Psoas muscle (tissue), 8 donors: ENCODE measurements around the gene GABPB1. TPM values are rescaled to one million over a fixed set of nuclear protein-coding genes. Genes with fewer than 3 reads are reported as not detected.

Experiments used
- ATAC-seq, 4 donors: fragments of 200-7000 bp; cut with Tn5 transposase; one replicate each; pipeline ENCODE4 v1.9.1; 2020; ENCODE audit warnings: moderate library complexity in 3 of 4, mild to moderate bottlenecking in 2 of 4
- DNase-seq, 2 donors: peaks; one replicate each; pipeline ENCODE4 v3.0.0-alpha.2; 2020
- H3K27ac ChIP-seq: fragments of 200-600 bp; one replicate; pipeline ENCODE4 v1.8.0; 2022
- H3K27me3 ChIP-seq, 3 donors: fragments of 200-600 bp in 1 of 3; one replicate each; pipeline versions ENCODE4 v1.6.1 to v1.8.0; 2013 to 2022; ENCODE audit warnings: low read length in 2 of 3, mild to moderate bottlenecking in 2 of 3, moderate library complexity in 1 of 3; ENCODE audit not compliant: insufficient read depth in 3 of 3
- H3K36me3 ChIP-seq, 2 donors: fragments of 200-600 bp in 1 of 2; one replicate each; pipeline versions ENCODE4 v1.6.1 to v1.8.0; 2013 to 2022; ENCODE audit warnings: low read depth in 1 of 2, mild to moderate bottlenecking in 1 of 2, moderate library complexity in 1 of 2; ENCODE audit not compliant: insufficient read depth in 1 of 2
- H3K4me1 ChIP-seq: fragments of 200-600 bp; one replicate; pipeline ENCODE4 v1.8.0; 2022
- H3K4me3 ChIP-seq: fragments of 200-600 bp; one replicate; pipeline ENCODE4 v1.8.0; 2022; ENCODE audit warnings: mild to moderate bottlenecking
- H3K9me3 ChIP-seq: fragments of 200-600 bp; one replicate; pipeline ENCODE4 v1.8.0; 2022
- WGBS, 3 donors: extraction: QIAGEN DNeasy Blood & Tissue Kit; methylation state at CpG; one replicate each; pipeline versions ENCODE4 v1.1.6 to v1.1.7; 2013; 5-methylcytosine and 5-hydroxymethylcytosine counted together
- intact Hi-C, 2 donors: fragments of 100-400 bp; cut with DNase I; formaldehyde crosslinking; loops; one replicate each; pipeline versions ENCODE4 v1.11.0 to v1.14.2; 2022
- polyA plus RNA-seq, 3 donors: library from polyadenylated mRNA; stranded (reverse); fragments of 200-250 nt; gene quantifications; one replicate each; pipeline ENCODE4 v1.2.3, GENCODE V29; 2013
- total RNA-seq, 4 donors: library from RNA; stranded (reverse); fragmentation: NEBNext Ultra II Directional in 2 of 4; extraction: Animal tissue kit (Norgen Biotek cat#: 25700) in 2 of 4; gene quantifications; one replicate each; pipeline versions ENCODE4 v1.2.1 to v1.2.4, GENCODE V29; 2021 to 2023
- TF ChIP-seq, protein P1 (sequence below): fragments of 200-600 bp; IDR thresholded peaks from one replicate; pipeline ENCODE4 v1.8.0; 2022; ENCODE audit warnings: antibody characterized with exemption
- donor health status: healthy with polysubstance abuse.
- donor health status: DM: no; HTN: no; CAD: no; lungs with moderate emphysema.
- donor health status: Bipolar disorder and iron deficiency.
- donor health status: healthy.
- donor health status: DM: yes; HTN: yes; CAD: no.
- donor health status: DM: no; HTN: no; CAD: no.
- donor health status: DM: no; HTN: no; CAD: no.
- donor health status: DM: yes; HTN: yes; CAD: no.

The GABPB1 gene
- total and polyA plus RNA-seq, 7 donors = 5.0 to 16.7 (median 6.6) TPM

DNA sequence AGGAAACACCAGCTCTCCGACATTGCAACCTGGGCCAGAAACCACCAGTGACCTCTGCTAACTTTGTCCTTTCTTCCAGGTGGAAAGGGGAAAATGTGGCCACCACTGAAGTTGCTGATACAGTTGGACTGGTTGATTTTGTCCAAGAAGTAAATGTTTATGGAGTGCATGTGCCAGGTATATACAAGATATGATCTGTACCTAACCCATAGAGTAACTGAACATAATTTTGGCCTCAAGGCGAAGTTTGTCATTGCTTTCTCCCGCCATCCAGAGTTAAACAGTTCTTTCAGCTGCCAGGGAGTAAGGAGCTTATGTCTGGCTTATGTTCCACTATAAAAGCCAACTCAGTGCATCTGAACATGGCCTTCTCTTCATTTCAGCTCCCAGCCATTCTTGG lies 126.1 kb downstream of the GABPB1 start:
- Histone ChIP-seq H3K9me3 (no peaks in the 10 kb centered on the region), H3K27me3 (no peaks in the 10 kb centered on the region), H3K36me3 (no peaks in the 10 kb centered on the region), H3K4me1 (no peaks in the 10 kb centered on the region), H3K4me3 (no peak overlapping the region), H3K27ac (no peak overlapping the region)
- intact Hi-C loops = no loop called here
- TF ChIP-seq, protein P1, sequence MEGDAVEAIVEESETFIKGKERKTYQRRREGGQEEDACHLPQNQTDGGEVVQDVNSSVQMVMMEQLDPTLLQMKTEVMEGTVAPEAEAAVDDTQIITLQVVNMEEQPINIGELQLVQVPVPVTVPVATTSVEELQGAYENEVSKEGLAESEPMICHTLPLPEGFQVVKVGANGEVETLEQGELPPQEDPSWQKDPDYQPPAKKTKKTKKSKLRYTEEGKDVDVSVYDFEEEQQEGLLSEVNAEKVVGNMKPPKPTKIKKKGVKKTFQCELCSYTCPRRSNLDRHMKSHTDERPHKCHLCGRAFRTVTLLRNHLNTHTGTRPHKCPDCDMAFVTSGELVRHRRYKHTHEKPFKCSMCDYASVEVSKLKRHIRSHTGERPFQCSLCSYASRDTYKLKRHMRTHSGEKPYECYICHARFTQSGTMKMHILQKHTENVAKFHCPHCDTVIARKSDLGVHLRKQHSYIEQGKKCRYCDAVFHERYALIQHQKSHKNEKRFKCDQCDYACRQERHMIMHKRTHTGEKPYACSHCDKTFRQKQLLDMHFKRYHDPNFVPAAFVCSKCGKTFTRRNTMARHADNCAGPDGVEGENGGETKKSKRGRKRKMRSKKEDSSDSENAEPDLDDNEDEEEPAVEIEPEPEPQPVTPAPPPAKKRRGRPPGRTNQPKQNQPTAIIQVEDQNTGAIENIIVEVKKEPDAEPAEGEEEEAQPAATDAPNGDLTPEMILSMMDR = no peak
- DNase-seq (no peak), ATAC-seq (no peak)
- WGBS, 3 donors = 82 to 88% (median 87%) methylated on average over 3 of the region's 3 CpGs

DNA sequence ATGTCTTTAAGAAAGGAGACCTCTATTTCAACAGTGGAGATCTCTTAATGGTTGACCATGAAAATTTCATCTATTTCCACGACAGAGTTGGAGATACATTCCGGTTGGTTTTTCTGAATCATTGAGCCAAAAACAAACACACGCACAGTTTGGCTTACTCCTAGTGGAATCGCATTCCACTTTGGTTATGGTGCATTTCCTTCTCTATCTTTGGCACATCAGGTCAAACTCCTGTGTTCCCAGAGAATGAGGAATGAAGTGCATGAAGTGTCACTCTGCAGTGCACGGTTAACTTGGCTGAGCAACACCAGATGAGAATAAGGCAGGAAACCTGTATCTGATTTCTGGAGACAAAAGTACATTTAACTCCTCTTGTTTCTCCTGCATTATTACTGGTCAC lies 127.9 kb downstream of the GABPB1 start:
- H3K36me3 ChIP-seq = no peaks in the 10 kb centered on the region
- H3K27me3 ChIP-seq = peaks cover 0 to under 1% (median 0%) of the 10 kb centered on the region in 3 donors
- H3K9me3 ChIP-seq = no peaks in the 10 kb centered on the region
- H3K27ac ChIP-seq = no peak overlapping the region
- no peaks in the 10 kb centered on the region for H3K4me1 ChIP-seq
- TF ChIP-seq, protein P1 = no peak
- ATAC-seq (no peak), DNase-seq (no peak)
- intact Hi-C loops = no loop called here
- 21 to 40% (median 36%) methylated on average over 5 of the region's 5 CpGs for WGBS, 3 donors
- H3K4me3 ChIP-seq = no peak overlapping the region

DNA sequence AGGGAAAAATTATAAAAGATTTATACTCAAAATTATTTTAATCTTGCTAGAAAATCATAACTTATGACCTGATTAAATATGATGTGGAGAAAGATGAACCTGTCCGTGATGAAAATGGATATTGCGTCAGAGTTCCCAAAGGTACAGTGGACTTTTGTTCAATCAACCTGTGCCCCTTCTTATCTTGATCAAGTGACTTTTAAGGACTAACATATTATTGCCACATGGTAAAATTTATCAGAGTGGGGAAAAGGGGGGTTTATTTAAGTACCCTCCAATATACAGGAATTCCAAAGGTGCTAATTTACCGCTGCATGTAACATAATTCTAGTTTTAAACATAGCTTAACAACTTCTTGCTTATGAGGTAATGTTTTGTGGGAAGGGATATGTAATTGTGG lies 129.1 kb downstream of the GABPB1 start:
- TF ChIP-seq, protein P1 = no peak
- intact Hi-C loops = no loop called here
- Histone ChIP-seq H3K4me3 (no peak overlapping the region), H3K4me1 (no peaks in the 10 kb centered on the region), H3K36me3 (no peaks in the 10 kb centered on the region), H3K9me3 (no peaks in the 10 kb centered on the region), H3K27me3 (peaks cover 0 to 2% (median 0%) of the 10 kb centered on the region in 3 donors), H3K27ac (no peak overlapping the region)
- 89 to 92% (median 92%) methylated on average over 3 of the region's 3 CpGs for WGBS, 3 donors
- DNase-seq (no peak), ATAC-seq (no peak)

Other genes with a start within 250 kb of the GABPB1 start
- gene ATP8B4, start 236.0 kb downstream of the GABPB1 start, total RNA-seq = 1 to 10 TPM; 1.0 to 2.2 (median 1.5) TPM
- gene ATP8B4, start 236.0 kb downstream of the GABPB1 start, polyA plus RNA-seq = under 1 TPM; 0.25 to 0.31 (median 0.29) TPM
- gene SLC27A2, start 173.0 kb downstream of the GABPB1 start, total RNA-seq = not detected
- gene SLC27A2, start 173.0 kb downstream of the GABPB1 start, polyA plus RNA-seq = under 1 TPM in 2 of 3 donors, not detected in 1; 0.01 to 0.04 TPM
- under 1 TPM; 0.34 to 0.97 (median 0.40) TPM for gene HDC, start 89.5 kb downstream of the GABPB1 start, total RNA-seq
- under 1 TPM; 0.03 to 0.20 (median 0.18) TPM for gene HDC, start 89.5 kb downstream of the GABPB1 start, polyA plus RNA-seq
- gene USP8, start 69.2 kb upstream of the GABPB1 start, total RNA-seq = 10 to 100 TPM; 28.8 to 42.9 (median 34.8) TPM
- gene USP8, start 69.2 kb upstream of the GABPB1 start, polyA plus RNA-seq = 10 to 100 TPM; 16.9 to 40.5 (median 22.9) TPM
- gene USP50, start 191.5 kb upstream of the GABPB1 start, total RNA-seq = 1 to 10 TPM in 1 of 4 donors, not detected in 3; 1.1 TPM
- under 1 TPM in 2 of 3 donors, not detected in 1; 0.04 to 0.12 TPM for gene USP50, start 191.5 kb upstream of the GABPB1 start, polyA plus RNA-seq